ES-I3 (cell line): ENCODE measurements around the gene FSTL5.
"Not testable (repeated sequence)": the region's sequence is repeated elsewhere in the genome, so short reads cannot be mapped to it uniquely, and the experiment has no call there.

ENCODE experiments used
- H3K36me3 ChIP-seq: 2 replicates; pipeline ENCODE4 v1.6.1; 2013; ENCODE audit warnings: mild to moderate bottlenecking, low read length, control low read depth, moderate library complexity; ENCODE audit not compliant: insufficient read depth
- H3K4me1 ChIP-seq: 2 replicates; pipeline ENCODE4 v1.6.1; 2013; ENCODE audit warnings: mild to moderate bottlenecking, control low read depth, low read length; ENCODE audit not compliant: insufficient read depth
- H3K9ac ChIP-seq: 2 replicates; pipeline ENCODE4 v1.6.1; 2013; ENCODE audit warnings: low read depth, mild to moderate bottlenecking, low read length, moderate library complexity
- H3K9me3 ChIP-seq: 2 replicates; pipeline ENCODE4 v1.6.1; 2013; ENCODE audit warnings: mild to moderate bottlenecking, low read length, moderate library complexity; ENCODE audit not compliant: control insufficient read depth, insufficient read depth

The FSTL5 gene

DNA sequence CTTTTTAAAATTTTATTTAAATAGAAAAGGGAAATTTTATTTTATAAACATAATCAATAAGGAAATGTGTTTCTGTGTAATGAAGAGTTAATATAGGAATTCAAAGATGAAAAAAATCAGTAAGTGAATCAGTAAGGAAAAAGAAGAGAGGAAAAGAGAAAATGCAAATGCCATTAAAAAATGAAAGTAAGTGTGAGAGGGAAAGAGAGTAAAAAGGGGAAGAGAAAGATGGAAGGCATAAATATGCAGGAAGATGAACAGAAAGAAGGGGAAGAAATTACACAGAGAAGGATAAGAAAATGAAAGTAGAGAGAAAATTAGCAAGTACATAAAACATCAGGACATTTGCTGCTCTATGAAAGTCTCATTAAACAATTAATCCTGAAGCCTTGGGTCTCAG lies 349.9 kb downstream of the FSTL5 start:
- Histone ChIP-seq H3K36me3 (no peaks in the 10 kb centered on the region), H3K9me3 (no peaks in the 10 kb centered on the region), H3K9ac (no peak overlapping the region), H3K4me1 (no peaks in the 10 kb centered on the region)

DNA sequence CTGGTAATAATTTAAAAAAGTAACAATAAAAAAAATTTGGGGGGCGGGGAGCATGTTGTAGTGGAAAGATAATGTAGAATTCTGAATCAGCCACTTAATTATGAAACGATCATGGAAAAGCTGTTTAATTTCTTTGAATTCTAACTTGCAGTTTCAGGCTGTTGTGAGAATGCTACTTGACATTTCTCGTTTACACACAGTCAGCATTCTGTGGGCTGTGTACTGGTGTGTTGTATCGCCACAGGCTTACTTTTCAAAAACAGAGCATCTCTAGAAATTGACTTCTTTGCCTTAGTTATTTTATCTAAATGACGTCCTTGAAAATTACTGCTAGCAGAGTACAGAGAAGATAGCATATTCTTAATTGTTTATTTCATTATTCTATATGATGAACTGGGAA lies 350.4 kb downstream of the FSTL5 start:
- H3K4me1 ChIP-seq: no peaks in the 10 kb centered on the region
- no peak overlapping the region for H3K9ac ChIP-seq
- H3K9me3 ChIP-seq: no peaks in the 10 kb centered on the region
- no peaks in the 10 kb centered on the region for H3K36me3 ChIP-seq

GRCh38 chr4:161803171-161803570 lies 360.6 kb downstream of the FSTL5 start:
- H3K9ac ChIP-seq: no peak overlapping the region
- H3K36me3 ChIP-seq: no peaks in the 10 kb centered on the region
- H3K9me3 ChIP-seq: no peaks in the 10 kb centered on the region
- no peaks in the 10 kb centered on the region for H3K4me1 ChIP-seq

DNA sequence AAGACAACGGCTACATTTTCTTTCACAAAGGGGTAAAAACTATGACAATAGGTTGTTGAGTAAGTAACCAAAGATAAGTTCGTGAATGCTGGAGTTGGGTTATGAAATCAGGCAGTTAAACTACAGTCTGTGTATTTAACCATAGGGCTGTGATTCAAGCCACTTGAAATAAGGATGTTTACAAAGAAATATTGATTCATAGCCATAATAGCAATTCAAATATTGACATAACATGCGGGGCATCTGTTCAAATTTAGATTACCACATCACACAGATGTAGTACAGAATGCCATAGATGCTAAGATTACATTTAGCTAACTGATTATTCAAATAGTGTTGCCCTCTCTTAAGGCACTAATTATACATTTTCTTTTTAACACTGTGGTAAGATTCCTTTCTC lies 364.1 kb downstream of the FSTL5 start:
- no peak overlapping the region for H3K9ac ChIP-seq

GRCh38 chr4:161792991-161793390 lies 370.8 kb downstream of the FSTL5 start:
- Histone ChIP-seq H3K36me3 (no peaks in the 10 kb centered on the region), H3K9ac (no peak overlapping the region), H3K4me1 (no peaks in the 10 kb centered on the region), H3K9me3 (0 out of 2 replicates have a peak, but pooled peaks cover 4% of the 10 kb centered on the region)

More for the DNA sequence above, 364.1 kb downstream of the FSTL5 start:
- Histone ChIP-seq H3K9me3 (no peaks in the 10 kb centered on the region), H3K36me3 (no peaks in the 10 kb centered on the region), H3K4me1 (no peaks in the 10 kb centered on the region)

DNA sequence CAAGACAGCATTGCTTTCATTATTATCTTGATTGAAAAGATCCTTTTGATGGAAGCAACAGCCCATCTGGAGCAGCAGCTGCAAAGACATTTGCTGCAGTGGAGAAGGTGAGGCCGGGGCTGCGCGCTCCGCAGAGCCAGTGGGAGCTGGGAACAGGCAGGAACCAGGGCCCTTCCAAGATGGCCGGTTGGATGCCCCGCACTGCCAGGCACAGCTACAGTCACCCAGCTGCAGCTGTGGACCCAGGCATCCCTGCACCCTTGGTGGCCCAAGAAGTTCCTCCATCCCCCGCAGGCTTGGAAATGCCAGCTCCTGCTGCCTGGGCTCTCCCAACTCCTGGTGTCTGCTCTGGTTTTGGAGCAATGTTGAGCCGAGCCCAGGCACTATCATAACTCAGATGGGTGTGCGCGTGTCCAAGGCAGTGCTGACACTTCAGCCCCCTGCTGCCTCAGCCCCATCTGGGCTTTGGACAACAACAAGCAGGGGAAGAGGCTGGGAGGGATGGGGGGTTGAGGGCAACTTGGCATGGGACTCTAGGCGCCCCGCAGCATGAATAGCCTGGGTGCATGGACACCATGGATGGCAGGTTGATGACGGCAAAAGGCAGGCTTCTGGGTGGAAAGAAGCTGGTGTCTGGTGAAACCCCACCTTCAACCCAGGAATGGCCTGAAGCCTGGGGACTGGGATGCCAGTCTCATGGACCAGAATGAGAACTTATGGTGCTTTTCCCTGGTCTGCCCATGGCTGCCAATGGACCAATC lies 371.8 kb downstream of the FSTL5 start:
- H3K9ac ChIP-seq: no peak overlapping the region
- H3K4me1 ChIP-seq: no peaks in the 10 kb centered on the region
- H3K9me3 ChIP-seq: 0 out of 2 replicates have a peak, but pooled peaks cover 4% of the 10 kb centered on the region
- H3K36me3 ChIP-seq: no peaks in the 10 kb centered on the region

- H3K4me1 ChIP-seq: no peaks in the 10 kb centered on the region
- H3K9me3 ChIP-seq: no peaks in the 10 kb centered on the region
- H3K36me3 ChIP-seq: no peaks in the 10 kb centered on the region
- H3K9ac ChIP-seq: no peak overlapping the region
Measured at GRCh38 chr4:161767116-161767515, 396.7 kb downstream of the FSTL5 start.

- H3K4me1 ChIP-seq: no peaks in the 10 kb centered on the region
- no peaks in the 10 kb centered on the region for H3K9me3 ChIP-seq
- no peaks in the 10 kb centered on the region for H3K36me3 ChIP-seq
- H3K9ac ChIP-seq: no peak overlapping the region
Measured at GRCh38 chr4:161762796-161763195, 401.0 kb downstream of the FSTL5 start.

DNA sequence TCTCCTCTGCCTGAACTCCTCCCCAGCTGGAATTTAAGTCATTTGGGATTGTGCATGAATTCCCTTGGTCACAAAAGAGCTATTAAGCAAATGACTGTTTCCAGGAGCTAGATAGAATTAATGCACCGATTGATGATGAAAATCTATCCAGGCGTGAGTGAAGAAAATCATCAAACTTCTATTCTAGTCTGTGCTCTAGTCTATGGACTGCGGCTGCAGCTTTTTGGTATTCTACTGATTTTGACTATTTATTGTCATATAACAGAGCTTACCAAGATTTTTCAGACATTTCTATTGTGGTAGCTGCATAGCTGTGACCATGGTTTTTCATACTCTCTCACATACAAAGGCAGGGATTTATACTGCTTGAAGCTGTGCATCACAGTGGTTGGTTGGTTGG lies 403.8 kb downstream of the FSTL5 start:
- Histone ChIP-seq H3K9me3 (no peaks in the 10 kb centered on the region), H3K4me1 (no peaks in the 10 kb centered on the region), H3K9ac (no peak overlapping the region), H3K36me3 (no peaks in the 10 kb centered on the region)

GRCh38 chr4:161758412-161758811 lies 405.4 kb downstream of the FSTL5 start:
- H3K4me1 ChIP-seq, H3K9ac ChIP-seq, H3K36me3 ChIP-seq, H3K9me3 ChIP-seq: not testable (repeated sequence)

DNA sequence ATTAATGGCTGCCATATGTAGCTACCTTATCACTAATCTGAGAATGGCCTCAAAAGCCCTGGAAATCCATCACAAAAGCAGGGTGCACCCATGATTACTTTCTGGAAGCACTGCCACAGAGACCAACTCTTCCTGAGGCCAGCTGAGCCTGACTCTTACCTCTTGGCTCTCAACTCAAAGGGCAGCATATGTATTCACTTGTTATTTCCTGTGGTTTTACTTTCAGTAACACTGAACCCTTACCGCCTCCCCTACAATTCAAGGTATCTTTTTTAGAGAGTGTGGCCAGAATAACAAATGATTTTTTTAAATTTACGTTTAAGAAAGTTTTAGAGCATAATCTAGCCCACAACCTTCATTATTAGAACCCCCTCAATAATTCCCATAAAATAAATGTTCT lies 434.9 kb downstream of the FSTL5 start:
- H3K9ac ChIP-seq: no peak overlapping the region
- H3K36me3 ChIP-seq: no peaks in the 10 kb centered on the region; the same call in 1 of the 2 replicates
- H3K4me1 ChIP-seq: no peaks in the 10 kb centered on the region
- no peaks in the 10 kb centered on the region for H3K9me3 ChIP-seq

DNA sequence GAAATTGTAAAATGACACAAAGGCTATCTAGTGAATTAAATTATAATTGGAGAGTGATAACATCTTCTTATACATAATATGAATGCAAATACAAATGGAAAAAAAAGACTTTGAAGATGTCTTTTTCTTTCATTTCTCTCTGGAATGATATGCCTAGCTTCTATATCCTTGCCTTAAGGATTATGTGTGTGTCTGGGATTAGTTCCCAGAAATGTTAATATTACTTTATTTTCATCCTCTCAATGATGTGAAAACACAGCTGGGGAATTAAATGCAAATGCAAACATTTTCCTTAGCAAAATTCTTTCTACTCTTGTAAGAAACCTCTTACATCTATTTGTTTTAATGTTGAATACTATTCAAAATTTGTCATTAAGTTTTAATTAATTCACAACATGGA lies 441.9 kb downstream of the FSTL5 start:
- Histone ChIP-seq H3K36me3 (no peaks in the 10 kb centered on the region), H3K4me1 (no peaks in the 10 kb centered on the region; the same call in 1 of the 2 replicates), H3K9me3 (no peaks in the 10 kb centered on the region), H3K9ac (no peak overlapping the region)

DNA sequence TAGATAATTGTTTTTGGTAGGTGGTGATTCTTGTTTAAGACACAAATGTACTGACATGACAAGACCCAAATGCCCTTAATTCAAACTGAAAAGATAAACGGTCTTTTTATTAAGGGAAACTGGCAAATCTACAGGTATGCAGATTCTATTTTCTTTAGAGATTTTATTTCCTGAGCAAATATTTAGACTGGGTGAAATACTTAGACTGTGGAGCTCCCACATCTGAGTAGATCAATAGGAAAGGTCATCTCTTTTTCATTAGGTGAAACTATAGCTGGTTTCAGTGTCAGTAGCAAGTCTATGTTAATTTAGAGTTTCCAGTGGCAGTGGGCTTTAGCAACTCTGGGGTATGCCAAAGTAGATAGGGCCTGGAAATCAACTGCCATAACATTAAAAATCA lies 446.7 kb downstream of the FSTL5 start:
- H3K4me1 ChIP-seq: no peaks in the 10 kb centered on the region; the same call in 1 of the 2 replicates
- no peak overlapping the region for H3K9ac ChIP-seq
- no peaks in the 10 kb centered on the region for H3K9me3 ChIP-seq
- H3K36me3 ChIP-seq: no peaks in the 10 kb centered on the region

DNA sequence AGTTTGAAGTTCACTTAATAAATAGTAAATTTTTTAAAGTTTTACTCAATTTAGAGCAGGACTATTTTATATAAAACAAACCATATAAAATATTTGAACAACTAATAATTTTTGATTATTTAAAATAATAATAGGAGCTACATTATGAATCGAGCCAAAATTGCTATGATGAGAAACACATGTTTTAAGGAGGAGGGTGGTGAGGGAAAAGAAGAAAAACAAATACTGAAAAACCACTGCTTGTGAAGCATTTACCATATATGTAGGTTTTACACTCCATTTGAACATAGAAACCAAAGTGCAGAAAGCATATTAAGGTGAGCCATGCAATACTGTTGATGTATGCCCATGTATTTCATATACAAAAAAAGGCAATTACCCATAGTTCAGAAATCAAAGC lies 448.9 kb downstream of the FSTL5 start:
- Histone ChIP-seq H3K36me3 (no peaks in the 10 kb centered on the region), H3K4me1 (no peaks in the 10 kb centered on the region), H3K9me3 (no peaks in the 10 kb centered on the region), H3K9ac (no peak overlapping the region)

DNA sequence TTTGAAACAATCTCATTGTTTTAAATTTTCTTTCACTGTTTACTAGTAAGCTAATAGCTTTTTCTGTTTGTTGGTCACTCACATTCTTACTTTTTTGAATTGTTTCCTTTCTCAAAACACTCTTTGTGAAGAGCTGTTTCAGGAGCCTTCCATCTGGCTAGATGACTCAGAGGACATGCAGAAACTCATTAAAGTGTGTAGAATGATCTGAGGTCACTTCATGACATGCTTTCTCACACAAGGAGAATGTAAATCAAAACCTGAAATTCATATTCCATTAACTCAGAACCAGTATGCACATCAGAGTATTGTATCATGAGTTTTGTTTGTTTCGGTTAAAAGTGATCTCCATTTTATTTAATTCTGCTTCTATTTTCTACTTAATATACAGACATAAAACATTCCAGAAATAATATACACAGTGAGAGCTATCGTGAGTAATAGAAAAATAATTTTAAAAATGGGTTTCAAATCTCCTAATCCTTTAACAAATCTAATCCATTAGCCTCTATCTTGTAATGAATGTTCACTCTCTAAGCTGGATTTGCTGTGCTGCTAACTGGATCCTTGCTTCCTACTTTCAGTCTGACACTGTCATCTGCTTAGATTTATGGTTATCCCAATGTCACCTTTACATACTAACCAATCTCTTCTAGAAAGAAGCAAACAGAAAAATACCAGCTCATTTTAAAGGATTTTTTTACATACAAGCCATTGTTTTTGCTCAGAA lies 449.6 kb downstream of the FSTL5 start:
- Histone ChIP-seq H3K36me3 (no peaks in the 10 kb centered on the region), H3K9ac (no peak overlapping the region), H3K9me3 (no peaks in the 10 kb centered on the region), H3K4me1 (no peaks in the 10 kb centered on the region)
